ENCODE measurements around the gene CAMTA2. TPM values are rescaled to one million over a fixed set of nuclear protein-coding genes. Genes with fewer than 3 reads are reported as not detected.

Gene CAMTA2
- total and polyA plus RNA-seq, 4 donors: 7.8 to 17.6 (median 12.0) TPM

GRCh38 chr17:4935650-4936049 lies 51.8 kb downstream of the CAMTA2 start:
- no peak for TF ChIP-seq EGR1 (IDR thresholded peaks at IDR 0.05; ENCODE audit: low read depth in 2 of 2)
- no peak for TF ChIP-seq ATF3 (IDR thresholded peaks at IDR 0.05)
- TF ChIP-seq ZBTB33 (IDR thresholded peaks at IDR 0.05): no peak
- no peak for TF ChIP-seq HNF4A (conservative IDR thresholded peaks at IDR 0.05)
- TF ChIP-seq TAF1 (conservative IDR thresholded peaks at IDR 0.05): no peak
- TF ChIP-seq YY1 (IDR thresholded peaks at IDR 0.05): no peak
- TF ChIP-seq HNF4G (IDR thresholded peaks at IDR 0.05): no peak
- no peak for TF ChIP-seq SP1 (IDR thresholded peaks at IDR 0.05)
- H3K27ac ChIP-seq (ENCODE audit: low read depth in 1 of 2, low read length in 2 of 2): no peak overlapping the region
- no peak for DNase-seq (ENCODE audit: low spot score)
- no peak overlapping the region for H3K9ac ChIP-seq (ENCODE audit: low read depth in 1 of 2, low read length in 2 of 2)
- H3K36me3 ChIP-seq (ENCODE audit: control insufficient read depth in 4 of 4, insufficient read depth in 3 of 4, low read depth in 1 of 4, low read length in 3 of 4): peaks cover 1 to 15% (median 7%) of the 10 kb centered on the region in 4 donors
- H3K4me1 ChIP-seq (ENCODE audit: control insufficient read depth in 4 of 4, insufficient read depth in 4 of 4, low read length in 3 of 4): peaks cover 8 to 29% (median 18%) of the 10 kb centered on the region in 4 donors
- no peaks in the 10 kb centered on the region for H3K9me3 ChIP-seq (ENCODE audit: control insufficient read depth in 4 of 4, low read length in 3 of 4)
- H3K4me3 ChIP-seq (ENCODE audit: low read depth in 1 of 3, low read length in 3 of 3): no peak overlapping the region
- H3K27me3 ChIP-seq (ENCODE audit: control insufficient read depth in 4 of 4, insufficient read depth in 4 of 4, low read length in 3 of 4): no peaks in the 10 kb centered on the region

GRCh38 chr17:4934173-4934979 lies 53.1 kb downstream of the CAMTA2 start:
- H3K9ac ChIP-seq (ENCODE audit: low read depth in 1 of 2, low read length in 2 of 2): no peak overlapping the region
- no peak overlapping the region for H3K4me3 ChIP-seq (ENCODE audit: low read depth in 1 of 3, low read length in 3 of 3)
- no peak for DNase-seq (ENCODE audit: low spot score)
- H3K27me3 ChIP-seq (ENCODE audit: control insufficient read depth in 4 of 4, insufficient read depth in 4 of 4, low read length in 3 of 4): no peaks in the 10 kb centered on the region
- H3K9me3 ChIP-seq (ENCODE audit: control insufficient read depth in 4 of 4, low read length in 3 of 4): no peaks in the 10 kb centered on the region
- H3K27ac ChIP-seq (ENCODE audit: low read depth in 1 of 2, low read length in 2 of 2): peak overlapping the region in 1 of 2 donors; percentile 19
- TF ChIP-seq FOXA2 (IDR thresholded peaks at IDR 0.05) (no peak), HNF4A (conservative IDR thresholded peaks at IDR 0.05) (no peak), SP1 (IDR thresholded peaks at IDR 0.05) (no peak), RAD21 (IDR thresholded peaks at IDR 0.05) (peak; percentile 44 to 67), HNF4G (IDR thresholded peaks at IDR 0.05) (no peak), ATF3 (IDR thresholded peaks at IDR 0.05) (no peak), TAF1 (conservative IDR thresholded peaks at IDR 0.05) (no peak), JUND (IDR thresholded peaks at IDR 0.05) (no peak), FOXA1 (IDR thresholded peaks at IDR 0.05) (no peak)
- peaks cover 8 to 25% (median 18%) of the 10 kb centered on the region in 4 donors for H3K4me1 ChIP-seq (ENCODE audit: control insufficient read depth in 4 of 4, insufficient read depth in 4 of 4, low read length in 3 of 4)
- WGBS: 24% methylated on average over 14 of the region's 14 CpGs
- H3K36me3 ChIP-seq (ENCODE audit: control insufficient read depth in 4 of 4, insufficient read depth in 3 of 4, low read depth in 1 of 4, low read length in 3 of 4): peaks cover 1 to 15% (median 8%) of the 10 kb centered on the region in 4 donors

GRCh38 chr17:4933646-4934045 lies 53.8 kb downstream of the CAMTA2 start:
- 85% methylated on average over 16 of the region's 16 CpGs for WGBS
- DNase-seq (ENCODE audit: low spot score): no peak
- Histone ChIP-seq H3K9me3 (ENCODE audit: control insufficient read depth in 4 of 4, low read length in 3 of 4) (no peaks in the 10 kb centered on the region), H3K36me3 (ENCODE audit: control insufficient read depth in 4 of 4, insufficient read depth in 3 of 4, low read depth in 1 of 4, low read length in 3 of 4) (peaks cover 1 to 15% (median 8%) of the 10 kb centered on the region in 4 donors), H3K9ac (ENCODE audit: low read depth in 1 of 2, low read length in 2 of 2) (no peak overlapping the region), H3K27ac (ENCODE audit: low read depth in 1 of 2, low read length in 2 of 2) (no peak overlapping the region), H3K4me1 (ENCODE audit: control insufficient read depth in 4 of 4, insufficient read depth in 4 of 4, low read length in 3 of 4) (peaks cover 3 to 17% (median 11%) of the 10 kb centered on the region in 4 donors), H3K4me3 (ENCODE audit: low read depth in 1 of 3, low read length in 3 of 3) (no peak overlapping the region), H3K27me3 (ENCODE audit: control insufficient read depth in 4 of 4, insufficient read depth in 4 of 4, low read length in 3 of 4) (no peaks in the 10 kb centered on the region)
- TF ChIP-seq REST (IDR thresholded peaks at IDR 0.05) (no peak), GABPA (IDR thresholded peaks at IDR 0.05 in 1 of 2, conservative IDR thresholded peaks at IDR 0.05 in 1 of 2) (no peak), ATF3 (IDR thresholded peaks at IDR 0.05) (no peak), HNF4G (IDR thresholded peaks at IDR 0.05) (no peak), CTCF (IDR thresholded peaks at IDR 0.05; ENCODE audit: low read depth, low read length, missing input control) (no peak), JUND (IDR thresholded peaks at IDR 0.05) (no peak), ZBTB33 (IDR thresholded peaks at IDR 0.05) (no peak), FOXA2 (IDR thresholded peaks at IDR 0.05) (no peak), SP1 (IDR thresholded peaks at IDR 0.05) (no peak)

Measured in liver (tissue), 9 donors.